MM.1S (cell line): ENCODE data around the gene COBL.

Source experiments
- EZH2phosphoT487 ChIP-seq: fragments of 300-600 bp; sonication (generic); IDR thresholded peaks from 2 replicates; pipeline ENCODE4 v1.6.1; 2018; ENCODE audit warnings: antibody characterized with exemption, low read length
- TF ChIP-seq, protein P1 (sequence below): fragments of 300-600 bp; sonication (generic); IDR thresholded peaks from 2 replicates; pipeline ENCODE4 v1.5.1; 2016; ENCODE audit warnings: antibody characterized with exemption, low read length, mixed read lengths

DNA sequence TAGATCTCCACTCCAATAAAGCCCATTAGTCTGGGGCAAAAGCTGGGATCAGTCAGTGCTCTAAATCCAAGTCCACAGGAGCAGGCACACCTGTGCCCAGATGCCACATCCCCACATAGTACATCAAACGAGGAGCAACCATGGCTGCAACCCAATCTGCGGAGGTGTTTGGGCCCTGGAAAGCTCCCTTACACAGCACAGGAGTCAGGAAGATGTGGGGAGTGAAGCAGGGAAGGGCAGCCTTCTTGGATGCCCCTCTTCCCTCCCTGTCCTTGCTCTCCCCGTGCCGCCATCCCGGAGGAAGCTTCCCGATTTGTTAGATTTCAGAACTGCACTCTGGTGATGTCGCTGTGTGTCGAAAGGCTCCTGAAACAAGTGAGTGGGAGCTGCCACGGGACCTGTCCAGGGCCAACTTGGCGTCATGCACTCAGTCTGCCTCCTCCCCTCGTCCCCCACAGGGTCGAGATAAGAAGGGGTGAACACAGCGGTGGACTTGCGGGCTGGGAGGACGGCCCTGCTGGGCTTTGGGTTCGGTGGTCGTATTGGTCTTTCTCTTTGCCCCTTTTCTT is 303.3 kb downstream of the COBL start:
- TF ChIP-seq, protein P1, sequence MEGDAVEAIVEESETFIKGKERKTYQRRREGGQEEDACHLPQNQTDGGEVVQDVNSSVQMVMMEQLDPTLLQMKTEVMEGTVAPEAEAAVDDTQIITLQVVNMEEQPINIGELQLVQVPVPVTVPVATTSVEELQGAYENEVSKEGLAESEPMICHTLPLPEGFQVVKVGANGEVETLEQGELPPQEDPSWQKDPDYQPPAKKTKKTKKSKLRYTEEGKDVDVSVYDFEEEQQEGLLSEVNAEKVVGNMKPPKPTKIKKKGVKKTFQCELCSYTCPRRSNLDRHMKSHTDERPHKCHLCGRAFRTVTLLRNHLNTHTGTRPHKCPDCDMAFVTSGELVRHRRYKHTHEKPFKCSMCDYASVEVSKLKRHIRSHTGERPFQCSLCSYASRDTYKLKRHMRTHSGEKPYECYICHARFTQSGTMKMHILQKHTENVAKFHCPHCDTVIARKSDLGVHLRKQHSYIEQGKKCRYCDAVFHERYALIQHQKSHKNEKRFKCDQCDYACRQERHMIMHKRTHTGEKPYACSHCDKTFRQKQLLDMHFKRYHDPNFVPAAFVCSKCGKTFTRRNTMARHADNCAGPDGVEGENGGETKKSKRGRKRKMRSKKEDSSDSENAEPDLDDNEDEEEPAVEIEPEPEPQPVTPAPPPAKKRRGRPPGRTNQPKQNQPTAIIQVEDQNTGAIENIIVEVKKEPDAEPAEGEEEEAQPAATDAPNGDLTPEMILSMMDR: no peak
- no peak for TF ChIP-seq EZH2phosphoT487
